Adipose tissue (tissue), 3 donors: ENCODE data around the gene DCC. TPM values are rescaled to one million over a fixed set of nuclear protein-coding genes. Genes with fewer than 3 reads are reported as not detected.

ENCODE experiments used
- H3K27ac ChIP-seq: one replicate; pipeline ENCODE4 v1.5.1; 2013; ENCODE audit warnings: low read depth, low read length
- WGBS, 3 donors: extraction: QIAGEN DNeasy Blood & Tissue Kit; methylation state at CpG; one replicate each; pipeline ENCODE4 v1.1.7; 2013; 5-methylcytosine and 5-hydroxymethylcytosine counted together
- polyA plus RNA-seq, 3 donors: library from polyadenylated mRNA; stranded (reverse); fragments of 200-250 nt; gene quantifications; one replicate each; pipeline ENCODE4 v1.2.3, GENCODE V29; 2013
- donor health status: healthy with polysubstance abuse.
- donor health status: Bipolar disorder and iron deficiency.
- donor health status: healthy.

Gene DCC
- polyA plus RNA-seq, 3 donors, result 0.01 to 0.13 TPM; not detected in 1

DNA sequence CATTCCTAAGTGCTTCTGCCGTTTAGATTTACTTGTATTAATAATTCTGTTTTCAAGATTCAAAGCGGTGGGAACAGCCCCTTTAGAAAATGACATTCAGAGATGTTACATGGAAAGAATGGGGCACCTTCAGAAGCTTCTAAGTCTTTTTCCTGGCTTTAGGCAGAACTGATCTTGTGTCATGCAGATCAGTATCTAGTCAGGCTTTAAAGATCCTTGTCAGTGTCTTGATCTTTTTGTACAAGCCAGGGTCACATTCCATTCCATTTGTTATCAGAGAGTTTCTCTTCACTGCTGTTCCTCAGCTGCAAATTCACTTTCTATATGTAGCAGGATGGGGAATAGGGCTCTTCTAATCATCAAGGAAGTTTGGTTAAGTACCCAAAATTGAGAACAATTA is 275.3 kb downstream of the DCC start:
- no peak overlapping the region for H3K27ac ChIP-seq
- 56 to 61% (median 59%) methylated on average over 2 of the region's 2 CpGs for WGBS, 3 donors

DNA sequence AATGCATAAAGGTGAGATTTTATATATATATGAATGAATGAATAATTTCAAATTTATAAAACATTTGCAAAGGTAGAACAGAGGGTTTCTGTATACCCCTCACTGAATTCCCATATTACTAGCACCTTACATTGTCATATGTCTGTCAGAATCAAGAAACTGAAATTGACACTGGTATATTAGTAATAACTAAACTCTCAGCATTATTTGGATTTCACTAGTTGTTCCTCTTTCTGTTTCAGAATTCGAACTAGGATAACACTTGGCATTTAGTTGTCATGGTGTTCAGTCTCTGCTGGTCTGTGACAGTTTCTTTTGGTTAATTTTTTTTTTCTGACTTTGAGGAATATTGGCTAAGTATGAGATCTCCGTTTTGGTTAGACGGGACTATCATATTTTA is 275.9 kb downstream of the DCC start:
- H3K27ac ChIP-seq, result no peak overlapping the region
- WGBS, 3 donors, result 65 to 77% (median 73%) methylated on average over 3 of the region's 3 CpGs

DNA sequence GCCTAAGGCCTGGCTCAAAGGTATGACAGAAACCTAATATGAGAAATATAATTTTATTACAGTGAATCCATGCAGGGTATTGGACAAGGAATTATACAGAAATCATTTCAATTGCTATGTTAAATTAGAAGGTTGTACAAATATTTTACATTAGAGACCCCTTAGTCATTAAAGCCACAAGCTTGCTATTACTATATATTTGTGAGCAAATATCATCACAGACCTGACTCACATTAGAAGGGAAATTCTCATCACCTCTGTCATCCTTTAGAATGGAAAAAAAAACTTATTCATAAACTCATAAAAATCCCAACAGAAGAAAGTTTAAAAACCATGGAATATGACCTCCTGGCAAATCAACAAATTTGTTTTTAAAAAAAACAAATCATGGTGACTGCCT is 277.9 kb downstream of the DCC start:
- no peak overlapping the region for H3K27ac ChIP-seq

DNA sequence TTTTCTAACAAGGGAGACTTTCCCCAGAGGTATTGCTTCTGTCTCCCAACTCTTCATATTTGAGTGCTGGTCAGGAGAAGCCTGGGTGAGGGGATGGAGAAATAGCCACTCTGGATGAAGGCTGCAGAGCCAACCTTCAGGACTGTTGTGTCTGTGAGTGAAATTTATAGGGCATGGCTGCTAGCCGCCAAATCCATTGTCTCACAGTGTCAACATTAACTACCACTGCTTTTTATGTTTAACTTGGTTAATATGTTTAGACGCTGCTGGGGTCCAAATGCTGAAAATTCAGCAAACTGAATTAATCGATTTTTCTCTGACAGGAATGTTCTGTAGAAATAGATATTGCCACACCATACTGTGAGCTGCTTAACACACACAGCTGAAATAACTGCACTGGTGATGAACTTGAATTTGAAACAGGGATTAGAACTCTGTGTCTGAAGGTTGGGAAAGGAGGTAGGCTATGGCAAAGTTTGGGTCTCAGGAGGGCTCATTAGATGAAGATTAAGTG is 281.0 kb downstream of the DCC start:
- 39 to 79% (median 69%) methylated on average over 3 of the region's 3 CpGs for WGBS, 3 donors
- no peak overlapping the region for H3K27ac ChIP-seq

DNA sequence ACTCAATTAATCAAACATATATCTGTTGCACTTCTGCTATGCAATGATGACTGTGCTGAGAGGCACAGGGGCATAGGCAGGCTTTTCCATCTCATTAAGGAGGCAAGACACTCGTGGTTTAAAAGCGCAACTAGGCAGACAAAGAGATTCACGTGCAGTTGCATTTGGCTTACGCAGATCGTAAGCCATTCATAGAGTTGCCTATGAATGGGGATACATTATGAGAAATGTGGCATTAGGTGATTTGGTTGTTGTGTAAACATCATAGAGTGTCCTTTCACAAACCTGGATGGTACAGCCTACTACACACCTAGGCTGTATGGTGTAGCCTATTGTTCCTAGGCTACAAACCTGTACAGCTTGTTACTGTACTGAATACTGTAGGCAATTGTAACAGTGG is 284.7 kb downstream of the DCC start:
- no peak overlapping the region for H3K27ac ChIP-seq
- 86 to 89% (median 87%) methylated on average over 5 of the region's 5 CpGs for WGBS, 3 donors

DNA sequence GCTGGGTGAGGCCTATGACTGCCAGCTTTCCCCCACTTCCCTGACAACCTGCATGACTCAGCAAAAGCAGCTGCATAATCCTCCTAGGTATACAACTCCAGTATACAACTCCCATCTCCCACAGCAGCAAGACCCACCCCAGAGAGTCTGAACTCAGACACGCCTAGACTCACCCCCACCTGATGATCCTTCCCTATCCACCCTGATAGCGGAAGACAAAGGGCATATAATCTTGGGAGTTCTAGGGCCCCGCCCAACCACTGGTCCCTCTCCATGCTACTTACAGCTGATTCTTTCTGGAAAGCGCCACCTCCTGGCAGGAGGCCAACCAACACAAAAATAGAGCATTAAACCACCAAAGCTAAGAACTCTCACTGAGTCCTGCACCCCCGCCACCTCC is 296.5 kb downstream of the DCC start:
- WGBS, 3 donors, result 91 to 95% (median 94%) methylated on average over 5 of the region's 5 CpGs
- H3K27ac ChIP-seq, result no peak overlapping the region

DNA sequence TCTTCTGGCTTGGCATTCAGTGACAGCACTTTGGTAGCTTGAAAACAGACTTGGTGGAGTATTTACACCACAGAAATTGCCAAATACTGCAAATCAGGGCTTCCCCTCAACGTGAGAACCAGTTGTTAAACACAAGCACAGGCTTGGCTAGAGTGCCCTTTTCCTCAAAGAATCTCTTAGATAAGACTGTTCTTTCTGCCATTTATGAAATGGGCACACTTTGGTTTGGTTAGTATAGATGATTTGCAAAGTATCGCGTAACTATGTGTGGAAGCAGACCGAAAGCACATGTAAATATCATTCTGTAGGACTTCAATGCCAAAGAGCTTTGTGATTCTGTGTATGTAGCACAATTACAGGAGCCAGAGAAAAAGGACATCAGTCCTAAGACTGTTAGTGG is 308.2 kb downstream of the DCC start:
- 79 to 85% (median 84%) methylated on average over 4 of the region's 4 CpGs for WGBS, 3 donors
- H3K27ac ChIP-seq, result no peak overlapping the region

DNA sequence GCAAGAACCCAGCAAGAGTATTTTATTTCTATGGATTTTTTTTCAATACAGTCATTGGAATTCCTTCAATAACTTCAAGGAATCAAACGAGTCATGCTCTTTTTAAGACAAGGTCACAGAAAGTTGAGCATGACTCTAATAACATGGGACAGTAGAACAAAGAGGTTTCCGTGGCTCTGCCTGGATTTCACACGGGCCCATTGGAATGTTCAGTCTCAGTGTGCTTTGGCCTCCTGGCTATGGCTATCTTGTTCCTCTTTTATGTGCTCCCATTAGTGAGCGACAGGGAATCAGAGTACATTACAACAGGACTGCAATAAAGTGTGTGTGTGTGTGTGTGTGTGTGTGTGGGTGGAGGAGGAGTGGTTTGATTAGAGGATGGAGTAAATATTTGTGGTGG is 312.4 kb downstream of the DCC start:
- H3K27ac ChIP-seq, result no peak overlapping the region
- 48 to 67% (median 48%) methylated on average over 4 of the region's 4 CpGs for WGBS, 3 donors

DNA sequence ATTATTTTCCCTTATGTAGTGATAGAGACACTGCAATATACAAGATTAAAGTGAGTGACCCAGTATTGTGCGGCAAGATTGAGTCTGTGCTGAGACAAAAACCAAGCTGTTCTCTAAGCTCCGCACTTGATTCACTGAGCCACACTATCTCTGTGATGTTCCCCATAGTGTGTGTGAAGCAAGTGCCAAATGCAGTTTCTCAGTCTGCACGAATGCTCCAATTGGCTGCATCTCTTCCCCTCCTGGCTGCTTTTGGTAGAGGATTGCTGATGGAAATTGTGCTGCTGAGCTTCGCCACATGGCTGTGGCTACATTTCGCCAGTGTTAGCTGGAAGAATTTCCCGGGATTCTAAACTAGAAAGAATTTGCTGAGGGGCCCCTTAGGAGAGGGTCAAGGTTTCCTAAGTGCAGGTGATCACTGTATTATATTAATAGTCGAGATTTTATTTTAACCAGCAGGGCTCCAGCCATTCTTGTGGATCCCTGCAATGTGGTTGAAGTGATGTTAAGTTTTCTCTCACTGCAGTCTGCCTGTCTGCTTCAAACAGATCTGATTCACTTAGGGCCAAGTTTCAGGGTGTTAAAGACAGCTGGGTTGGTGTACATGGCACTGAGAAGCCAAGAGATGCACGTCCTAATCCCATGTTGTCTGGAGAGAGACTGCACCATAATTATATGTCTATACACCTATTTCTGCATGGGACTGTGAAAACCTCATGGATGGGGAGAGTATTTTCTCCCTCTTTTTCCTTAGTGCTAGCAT is 317.2 kb downstream of the DCC start:
- no peak overlapping the region for H3K27ac ChIP-seq
- WGBS, 3 donors, result 73 to 76% (median 74%) methylated on average over 8 of the region's 8 CpGs

DNA sequence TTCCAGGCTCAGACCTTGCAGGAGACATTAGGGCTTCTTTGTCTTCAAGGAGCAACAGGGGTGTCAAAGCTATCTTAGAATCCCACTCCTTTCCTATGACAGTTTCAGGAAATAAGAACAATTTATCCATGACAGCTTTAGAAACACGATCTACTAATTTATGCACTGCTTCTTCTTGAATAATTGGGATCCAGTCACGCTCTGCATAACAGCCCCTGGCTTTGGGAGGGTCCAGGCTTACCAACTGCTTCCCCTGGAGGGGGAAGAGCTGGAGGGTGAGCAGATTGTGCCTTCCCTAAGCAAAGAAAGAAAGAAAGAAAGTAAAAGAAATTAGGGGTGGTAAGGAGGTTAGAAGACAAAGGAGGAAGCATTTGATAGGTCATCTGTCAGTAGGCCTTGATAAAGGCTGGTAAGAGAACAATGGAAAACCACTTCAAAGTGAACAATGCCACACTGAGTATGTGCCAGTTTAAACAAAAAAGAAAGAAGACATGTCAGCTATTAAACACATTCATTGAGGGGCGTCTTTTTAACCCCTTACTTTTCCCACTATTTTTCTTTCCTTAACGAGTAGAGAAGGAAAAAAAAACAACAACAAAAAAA is 327.6 kb downstream of the DCC start:
- H3K27ac ChIP-seq, result no peak overlapping the region
- 43 to 68% (median 50%) methylated on average over 4 of the region's 4 CpGs for WGBS, 3 donors

DNA sequence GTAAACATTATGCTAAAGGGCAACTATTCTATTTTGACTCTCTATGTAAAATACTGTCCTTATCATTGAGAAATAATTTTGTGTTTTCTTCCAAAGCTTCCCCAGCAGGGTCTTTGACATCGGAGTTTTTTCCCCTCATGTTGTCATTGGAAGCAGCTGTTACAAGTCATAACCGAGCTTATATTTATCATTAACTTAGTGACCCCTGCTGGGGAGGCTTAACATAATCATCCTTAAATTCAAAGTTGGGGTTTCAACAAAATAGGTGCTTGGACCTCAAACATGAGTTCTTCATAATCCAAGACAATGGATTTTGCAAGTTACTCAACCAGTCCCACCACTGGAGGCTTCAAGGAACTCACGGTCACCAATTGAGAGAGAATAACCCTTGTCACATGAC is 330.9 kb downstream of the DCC start:
- 7 to 24% (median 19%) methylated on average over 3 of the region's 3 CpGs for WGBS, 3 donors
- H3K27ac ChIP-seq, result no peak overlapping the region

DNA sequence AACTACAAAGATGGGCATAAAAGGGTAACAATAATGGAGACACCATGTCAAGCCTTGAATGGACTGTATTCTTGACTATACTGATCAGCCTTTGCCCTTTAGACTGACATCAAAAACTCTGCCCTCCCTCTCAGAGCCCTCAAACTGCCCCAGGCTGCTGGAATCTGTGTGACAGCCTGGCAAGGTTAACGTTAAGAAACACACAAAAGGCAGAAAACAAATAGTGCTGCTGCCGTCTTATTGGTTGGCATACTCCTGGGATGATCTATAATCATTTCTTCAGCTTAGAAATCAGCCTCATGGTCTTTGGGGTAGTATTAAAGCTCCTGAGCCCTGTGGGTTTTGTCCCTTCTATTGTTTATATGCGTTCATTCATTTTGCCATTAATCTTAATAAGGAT is 338.0 kb downstream of the DCC start:
- no peak overlapping the region for H3K27ac ChIP-seq
- 33 to 61% (median 55%) methylated on average over 3 of the region's 3 CpGs for WGBS, 3 donors

DNA sequence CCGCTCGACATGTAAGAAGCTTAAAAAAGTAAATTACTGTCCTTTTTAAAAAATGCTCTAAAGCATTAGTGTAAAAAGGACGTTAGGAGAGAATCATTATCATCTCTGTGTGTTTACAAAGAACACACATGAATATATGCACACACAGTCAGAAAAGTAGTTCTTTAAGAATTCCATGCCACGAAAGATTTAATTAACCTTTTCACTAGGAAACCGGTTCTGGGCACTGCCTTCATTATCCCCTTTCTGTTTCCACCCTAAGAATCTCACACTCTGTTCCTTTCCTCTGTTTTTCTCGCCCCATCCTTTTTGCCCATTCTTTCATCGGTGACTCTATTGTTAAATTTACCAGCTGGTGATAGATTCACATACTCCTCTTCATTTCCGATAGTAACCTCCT is 338.6 kb downstream of the DCC start:
- no peak overlapping the region for H3K27ac ChIP-seq
- WGBS, 3 donors, result 63 to 71% (median 69%) methylated on average over 8 of the region's 8 CpGs

DNA sequence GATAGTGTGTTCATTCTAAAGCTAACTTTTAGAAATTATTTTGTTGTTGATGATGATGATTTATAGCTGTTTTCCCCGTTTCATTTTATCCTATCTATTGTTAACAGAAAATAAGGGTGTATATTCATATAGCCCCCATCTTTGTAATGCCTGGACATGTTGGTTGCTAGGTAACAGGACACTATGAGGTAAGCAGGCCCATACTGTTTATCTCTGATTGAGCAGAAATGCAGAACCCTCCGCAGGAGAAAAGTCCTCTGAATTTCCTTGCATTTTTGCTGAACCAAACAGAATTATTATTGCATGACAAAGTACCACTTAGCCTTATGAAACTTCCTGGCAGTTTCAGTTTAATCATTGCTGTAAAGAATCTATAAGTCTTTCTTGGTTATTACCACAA is 339.4 kb downstream of the DCC start:
- no peak overlapping the region for H3K27ac ChIP-seq
- WGBS, 3 donors, result 33 to 52% (median 43%) methylated on average over 2 of the region's 2 CpGs

DNA sequence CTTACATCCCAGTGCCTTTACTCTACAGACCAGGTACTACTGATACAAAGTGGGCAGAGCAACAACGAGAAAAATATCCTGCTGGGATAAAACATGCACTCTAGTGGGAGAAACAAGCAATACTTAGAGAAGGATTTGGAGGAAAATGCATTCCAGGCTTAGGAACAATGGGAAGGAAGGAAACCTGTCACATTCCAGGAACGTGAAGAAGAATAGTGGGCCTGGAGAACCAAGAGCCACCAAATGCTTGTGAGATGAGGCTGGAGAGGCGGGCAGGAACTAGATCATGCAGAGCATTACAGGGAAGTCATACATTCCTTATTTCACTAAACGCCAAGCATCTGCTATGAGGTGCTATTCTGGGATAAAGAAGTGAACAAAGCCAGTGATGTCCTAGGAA is 342.3 kb downstream of the DCC start:
- WGBS, 3 donors, result 34 to 56% (median 39%) methylated on average over 4 of the region's 4 CpGs
- no peak overlapping the region for H3K27ac ChIP-seq

DNA sequence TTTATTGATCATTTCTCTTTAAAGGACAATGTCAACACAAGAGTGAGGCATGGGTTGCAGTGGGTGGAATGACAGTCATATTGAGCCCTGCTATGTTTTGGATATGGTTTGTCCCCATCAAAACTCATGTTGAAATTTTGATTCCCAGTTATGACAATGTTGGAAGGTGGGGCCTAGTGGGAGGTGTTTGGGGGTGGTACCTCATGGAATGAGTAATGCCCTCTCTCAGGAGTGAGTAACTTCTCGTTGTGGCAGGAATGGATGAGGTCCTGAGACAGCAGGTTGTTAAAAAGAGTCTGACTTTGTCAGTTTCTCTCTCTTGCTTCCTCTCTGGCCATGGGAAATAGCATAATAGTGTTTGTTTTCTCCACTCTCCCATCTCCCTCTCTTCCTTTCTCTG is 345.3 kb downstream of the DCC start:
- H3K27ac ChIP-seq, result no peak overlapping the region
- WGBS, 3 donors, result 48 to 81% (median 63%) methylated on average over 1 of the region's 1 CpG

DNA sequence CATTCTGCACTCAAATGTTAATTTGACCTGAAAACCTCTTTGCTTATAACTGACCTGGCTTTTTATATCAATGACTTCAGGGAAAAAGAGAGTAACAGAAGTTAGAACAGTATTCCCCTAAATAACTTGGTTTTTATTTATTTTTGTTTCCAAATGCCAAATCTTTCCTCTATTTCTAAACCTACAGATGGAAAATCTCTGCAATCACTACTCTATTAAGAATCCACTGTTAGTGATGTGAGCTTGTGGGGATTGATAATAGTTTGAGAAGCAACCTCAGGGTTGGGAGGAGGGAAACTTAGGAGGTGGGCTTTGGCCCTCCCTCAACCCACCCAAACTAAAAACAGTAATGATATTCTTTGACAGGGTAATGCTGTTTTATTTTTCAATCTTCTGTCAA is 351.8 kb downstream of the DCC start:
- no peak overlapping the region for H3K27ac ChIP-seq

DNA sequence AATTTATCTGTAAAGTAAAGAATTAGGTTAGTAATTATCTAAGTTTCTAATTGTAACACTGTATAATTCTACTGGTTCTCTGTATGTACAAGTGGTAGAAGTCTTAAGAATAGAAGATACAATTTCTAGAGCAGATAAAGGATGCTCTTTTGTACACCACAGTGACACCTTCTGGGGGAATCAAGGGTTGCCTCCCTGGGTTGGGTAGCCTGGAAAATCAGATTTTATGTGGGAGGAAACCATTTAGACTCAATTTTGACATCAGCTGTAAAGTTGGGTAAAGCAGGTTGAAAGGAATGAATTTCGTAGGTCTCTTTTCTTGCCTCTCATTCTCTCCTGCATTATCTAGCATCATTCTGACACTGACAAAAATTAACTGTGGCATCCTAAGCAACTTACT is 354.8 kb downstream of the DCC start:
- H3K27ac ChIP-seq, result no peak overlapping the region
- 69 to 92% (median 74%) methylated on average over 1 of the region's 1 CpG for WGBS, 3 donors

DNA sequence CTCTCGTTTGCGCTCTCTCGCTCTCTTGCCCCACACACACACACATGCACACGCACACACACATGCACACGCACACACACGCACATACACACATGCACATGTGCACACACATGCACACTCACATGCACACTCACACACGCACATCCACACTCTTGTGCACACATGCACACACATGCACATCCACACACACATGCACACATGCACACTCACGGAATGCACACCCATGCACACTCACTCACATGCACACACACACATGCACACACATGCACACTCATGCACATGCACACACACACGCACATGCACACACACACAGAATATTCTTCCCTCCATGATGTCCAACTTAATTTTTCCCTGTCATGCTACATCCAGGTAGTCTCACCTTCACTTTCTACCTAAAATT is 360.1 kb downstream of the DCC start:
- 86 to 95% (median 88%) methylated on average over 9 of the region's 9 CpGs for WGBS, 3 donors
- H3K27ac ChIP-seq, result no peak overlapping the region

DNA sequence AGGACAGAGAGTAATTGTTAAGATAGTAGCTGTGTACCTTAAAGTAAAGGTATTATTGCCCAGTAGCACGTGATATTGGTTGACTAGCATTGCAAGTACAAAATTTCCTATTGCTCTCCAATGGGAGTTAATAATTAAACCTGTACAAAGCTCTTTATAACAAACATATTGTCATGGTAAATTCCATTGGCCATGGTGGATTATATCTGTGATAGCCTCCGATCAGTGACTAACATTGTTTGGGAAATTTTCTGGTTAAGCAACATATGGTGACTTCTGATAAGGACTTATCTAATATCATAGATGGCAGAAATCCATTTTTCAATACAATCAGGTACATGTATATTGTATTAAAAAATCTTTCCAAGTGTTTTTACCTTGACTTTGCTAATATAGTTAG is 360.8 kb downstream of the DCC start:
- H3K27ac ChIP-seq, result no peak overlapping the region
- WGBS, 3 donors, result 22 to 82% (median 71%) methylated on average over 2 of the region's 2 CpGs
